GM19468 (cell line): ENCODE results near the gene LY6G6F.
A peak's percentile ranks its signal among the peaks of the same experiment; 100 is the strongest.
"Not testable (repeated sequence)": the region's sequence is repeated elsewhere in the genome, so short reads cannot be mapped to it uniquely, and the experiment has no call there.

ENCODE experiments used
- ATAC-seq: cut with Tn5 transposase; IDR thresholded peaks from one replicate; pipeline ENCODE4 v1.9.1; 2021; ENCODE audit warnings: mild to moderate bottlenecking, moderate library complexity, moderate number of reproducible peaks; ENCODE audit not compliant: unreplicated experiment; ENCODE audit errors: extremely low read depth

LY6G6F gene

GRCh38 chr6:31701666-31702404 is 4.8 kb upstream of the LY6G6F start:
- no peak for ATAC-seq

DNA sequence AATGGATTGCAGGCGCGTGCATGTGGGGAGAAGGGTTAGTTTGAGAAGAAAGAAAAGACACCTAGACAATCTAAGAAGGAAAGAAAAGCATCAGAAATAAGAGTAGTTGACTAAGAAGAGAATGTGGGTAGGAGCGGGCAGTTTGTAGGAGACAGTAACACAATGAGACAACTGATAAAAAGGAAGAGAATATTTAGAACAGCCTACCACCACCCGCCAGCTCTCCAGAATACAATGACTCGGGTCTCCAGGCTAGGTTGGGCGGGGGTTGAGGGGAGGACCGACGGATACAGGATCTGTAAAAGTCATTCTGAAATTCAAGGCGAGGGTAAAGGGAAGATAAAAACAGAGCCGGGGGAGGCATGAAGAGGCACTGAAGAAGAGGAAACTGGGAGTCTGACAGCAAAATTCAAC is 4.3 kb upstream of the LY6G6F start:
- ATAC-seq = no peak

GRCh38 chr6:31702819-31703716 is 3.6 kb upstream of the LY6G6F start, which contains the start of gene ABHD16A:
Gene ABHD16A, minus strand, starts transcription at chr6:31703324. Its CDS starts 43 bp downstream, at chr6:31703281.
- ATAC-seq = peak; percentile 42

DNA sequence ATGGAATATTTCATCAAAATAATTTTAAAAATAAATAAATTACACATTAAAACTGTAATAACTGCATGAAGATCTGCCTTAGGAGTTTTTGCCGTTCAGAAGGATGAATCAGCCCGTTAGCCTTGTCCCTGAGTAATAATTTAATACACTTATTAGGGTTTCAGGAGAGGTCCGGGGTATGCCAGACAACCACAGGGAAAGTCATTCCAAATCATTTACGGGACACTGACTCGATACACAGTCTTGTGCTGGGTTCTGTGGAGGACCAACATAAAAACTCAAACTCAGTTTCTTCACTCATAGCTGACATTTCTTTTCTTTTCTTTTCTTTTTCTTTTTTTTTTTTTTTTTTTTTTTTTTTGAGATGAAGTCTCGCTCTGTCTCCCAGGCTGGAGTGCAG is 735 bp upstream of the LY6G6F start:
- ATAC-seq = no peak

DNA sequence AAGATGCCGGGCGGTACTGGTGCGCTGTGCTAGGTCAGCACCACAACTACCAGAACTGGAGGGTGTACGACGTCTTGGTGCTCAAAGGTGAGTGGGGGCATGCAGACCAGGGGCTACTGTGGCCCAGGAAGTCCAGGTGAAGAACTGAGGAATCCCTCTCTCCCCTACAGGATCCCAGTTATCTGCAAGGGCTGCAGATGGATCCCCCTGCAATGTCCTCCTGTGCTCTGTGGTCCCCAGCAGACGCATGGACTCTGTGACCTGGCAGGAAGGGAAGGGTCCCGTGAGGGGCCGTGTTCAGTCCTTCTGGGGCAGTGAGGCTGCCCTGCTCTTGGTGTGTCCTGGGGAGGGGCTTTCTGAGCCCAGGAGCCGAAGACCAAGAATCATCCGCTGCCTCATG is 1.0 kb downstream of the LY6G6F start:
- no peak for ATAC-seq

DNA sequence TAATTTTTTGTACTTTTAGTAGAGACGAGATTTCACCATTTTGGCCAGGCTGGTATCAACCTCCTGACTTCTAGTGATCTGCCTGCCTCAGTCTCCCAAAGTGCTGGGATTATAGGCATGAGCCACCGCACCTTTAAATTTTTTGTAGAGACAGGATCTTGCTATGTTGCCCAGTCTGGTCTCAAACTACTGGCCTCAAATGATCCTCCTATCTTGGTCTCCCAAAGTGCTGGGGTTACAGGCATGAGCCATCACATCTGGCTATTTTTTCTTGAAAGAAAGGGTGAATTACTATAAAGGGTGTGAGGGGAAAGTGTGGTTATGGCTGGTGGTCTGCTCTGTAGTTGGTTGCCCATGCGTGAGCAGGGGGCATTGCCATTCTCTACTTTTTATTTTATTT is 1.6 kb downstream of the LY6G6F start:
- no peak for ATAC-seq

DNA sequence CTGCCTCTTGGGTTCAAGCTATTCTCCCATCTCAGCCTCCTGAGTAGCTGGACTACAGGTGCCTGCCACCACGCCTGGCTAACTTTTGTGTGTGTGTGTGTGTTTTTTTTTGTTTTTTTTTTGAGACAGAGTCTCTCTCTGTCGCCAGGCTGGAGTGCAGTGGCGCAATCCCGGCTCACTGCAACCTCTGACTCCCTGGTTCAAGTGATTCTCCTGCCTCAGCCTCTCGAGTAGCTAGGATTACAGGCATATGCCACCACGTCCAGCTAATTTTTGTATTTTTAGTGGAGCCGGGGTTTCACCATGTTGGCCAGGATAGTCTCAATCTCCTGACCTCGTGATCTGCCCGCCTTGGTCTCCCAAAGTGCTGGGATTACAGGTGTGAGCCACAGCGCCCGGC is 2.5 kb downstream of the LY6G6F start:
- ATAC-seq = not testable (repeated sequence)

DNA sequence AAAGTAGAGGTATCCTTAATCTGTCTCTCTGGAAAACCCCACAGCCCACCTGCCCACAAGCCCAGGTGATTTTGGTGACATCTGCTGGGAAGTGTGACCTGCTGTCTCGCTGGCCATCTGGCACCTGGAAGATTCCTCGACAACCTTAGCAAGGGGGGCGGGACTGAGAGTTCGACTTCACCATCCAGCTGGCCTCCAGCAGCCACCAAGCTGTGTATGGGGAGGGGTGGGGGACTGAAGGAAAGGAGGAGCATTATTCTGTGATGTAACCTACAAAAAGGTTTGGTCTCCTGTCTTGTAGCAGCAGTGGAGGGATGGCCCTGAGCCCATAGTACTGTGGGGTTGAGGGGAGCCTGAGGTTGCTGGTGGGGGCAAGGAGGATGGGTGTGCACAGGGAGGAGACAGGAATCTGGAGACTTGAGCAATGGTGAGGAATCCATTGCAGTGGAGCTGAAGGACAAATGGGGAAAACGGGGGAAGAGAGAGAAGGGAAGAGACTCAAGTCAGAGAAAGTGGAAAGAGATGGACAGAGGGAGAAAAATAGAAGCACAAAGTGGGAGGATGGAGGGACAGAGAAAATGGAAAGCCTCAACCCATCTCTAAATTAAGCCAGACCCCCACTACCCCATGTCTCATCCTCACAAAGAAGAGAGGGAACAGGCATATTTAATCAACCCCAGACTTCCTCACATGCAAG is 4.0 kb downstream of the LY6G6F start:
- no peak for ATAC-seq

GRCh38 chr6:31711233-31711632 is 4.6 kb downstream of the LY6G6F start:
- ATAC-seq = no peak

GRCh38 chr6:31712296-31712695 is 5.6 kb downstream of the LY6G6F start:
- no peak for ATAC-seq

- ATAC-seq = no peak
Measured at GRCh38 chr6:31713465-31713864, 6.8 kb downstream of the LY6G6F start.

DNA sequence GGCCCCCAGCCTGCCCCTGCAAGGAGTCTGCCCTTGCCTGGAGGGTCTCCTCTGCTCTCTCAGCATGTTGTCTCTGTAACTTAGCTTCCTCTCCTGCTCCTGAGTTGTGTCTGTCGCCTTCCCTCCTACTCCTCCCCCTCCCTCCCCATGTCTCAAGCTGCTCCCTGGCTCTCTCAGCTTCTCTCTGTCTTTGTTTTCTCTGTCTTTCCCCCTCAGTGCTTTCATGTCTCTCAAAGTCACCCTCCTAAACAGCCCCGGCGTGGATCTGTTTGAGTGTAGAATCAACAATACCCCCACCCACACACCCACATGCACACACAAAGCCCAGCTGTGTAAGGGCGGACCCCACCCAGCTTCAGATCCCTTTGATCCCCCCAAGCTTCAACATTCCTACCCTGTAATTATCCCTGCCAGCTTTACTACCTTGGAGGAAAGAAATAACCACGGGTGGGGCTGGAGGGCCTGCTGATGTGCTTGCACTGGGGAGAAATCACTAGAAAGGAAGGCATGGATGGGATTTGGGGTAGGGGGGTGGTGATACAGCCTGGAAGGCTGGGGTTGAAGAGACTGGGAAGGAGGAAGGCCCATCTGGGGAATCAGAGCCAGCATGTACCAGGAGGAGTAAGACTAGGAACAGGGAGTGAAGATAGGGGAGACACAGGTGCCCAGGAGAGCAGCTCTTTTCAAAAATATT is 7.5 kb downstream of the LY6G6F start:
- no peak for ATAC-seq

- ATAC-seq = no peak
Measured at GRCh38 chr6:31715022-31715958, 8.6 kb downstream of the LY6G6F start, which contains the start of gene LY6G6D. Gene LY6G6D, plus strand, starts transcription at chr6:31715348. Its CDS starts 8 bp downstream, at chr6:31715356.

GRCh38 chr6:31717499-31718222 is 11.0 kb downstream of the LY6G6F start:
- ATAC-seq = no peak

DNA sequence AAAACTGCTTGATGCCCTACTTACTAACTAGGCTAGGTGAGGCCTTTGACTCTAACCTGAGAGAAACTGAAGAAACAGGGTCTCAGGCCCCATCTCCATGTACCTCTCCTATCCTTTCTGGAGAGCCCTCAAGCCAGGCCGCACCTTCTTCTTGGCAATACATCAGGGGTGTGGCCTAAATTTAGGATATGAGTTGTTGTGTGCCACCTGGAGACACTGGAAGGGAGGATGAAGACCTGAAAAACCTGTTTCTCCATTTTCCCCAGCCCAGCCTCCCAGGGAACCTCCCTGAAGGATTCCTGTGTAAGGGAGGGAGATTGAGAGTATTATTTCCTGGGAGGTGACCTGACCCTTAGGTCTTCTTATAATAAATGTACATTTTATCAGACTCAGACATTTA is 11.6 kb downstream of the LY6G6F start:
- no peak for ATAC-seq

DNA sequence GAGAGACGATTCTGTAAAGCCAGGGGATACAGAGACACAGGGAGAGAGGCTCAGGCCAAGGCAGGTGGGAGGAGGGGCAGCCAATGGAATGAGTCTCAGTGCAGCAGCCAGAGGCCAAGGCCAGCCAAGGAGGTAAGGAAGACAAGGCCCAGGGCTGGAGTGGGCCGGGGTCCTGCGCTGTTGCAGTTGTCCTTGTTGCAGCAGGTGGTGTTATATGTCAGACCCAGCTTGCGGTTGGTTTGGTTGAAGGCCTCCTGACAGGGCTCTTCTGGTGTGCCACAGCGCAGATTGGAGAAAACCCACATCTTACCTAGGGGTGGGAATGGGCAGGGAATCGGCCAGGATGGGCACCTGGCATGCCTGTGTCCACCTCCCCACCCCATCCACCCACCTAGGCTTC is 12.3 kb downstream of the LY6G6F start:
- no peak for ATAC-seq

DNA sequence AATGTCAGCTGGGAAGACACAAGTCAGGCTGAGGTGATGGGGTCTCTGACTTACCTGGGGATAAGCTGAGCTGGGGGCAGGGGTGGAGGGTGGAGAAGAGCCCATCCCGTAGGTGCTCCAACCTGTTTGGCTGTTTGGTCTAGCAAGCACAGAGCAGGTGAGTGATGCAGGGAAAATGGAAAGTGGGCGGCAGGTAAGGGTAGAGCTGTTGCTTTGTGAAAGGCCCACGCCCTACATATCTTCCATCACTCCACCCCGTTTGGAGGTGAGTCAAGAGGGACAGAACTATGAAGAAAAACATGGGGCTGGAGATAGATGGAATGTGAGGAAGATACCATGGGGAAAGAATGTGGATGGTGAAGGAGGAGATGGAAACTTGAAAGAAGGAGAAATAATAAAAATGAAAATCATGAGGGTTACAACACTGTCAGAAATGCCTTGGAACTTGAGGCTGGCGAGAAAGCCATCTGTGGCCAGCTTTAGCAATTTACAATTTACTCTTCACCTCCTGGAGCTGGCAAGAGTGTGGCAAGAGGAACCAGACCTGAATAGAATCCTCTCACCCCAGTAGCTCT is 13.6 kb downstream of the LY6G6F start:
- no peak for ATAC-seq
